SK-N-SH treated with all-trans-retinoic acid at 6 μM for 48 hours (cell line): ENCODE data around the gene TF.

Experiments
- ATAC-seq: fragments of 200-7000 bp; cut with Tn5 transposase; 3 replicates; pipeline ENCODE4 v1.9.1; 2020; ENCODE audit warnings: mild to moderate bottlenecking, moderate library complexity
- ARNTL ChIP-seq: fragments of 450-650 bp; formaldehyde crosslinking; IDR thresholded peaks from 2 replicates; pipeline ENCODE4 v1.5.0; 2020; ENCODE audit warnings: low read depth, mild to moderate bottlenecking, moderate library complexity, borderline replicate concordance
- BACH2 ChIP-seq: fragments of 250-450 bp; sonication (Bioruptor Pico); IDR thresholded peaks from 2 replicates; pipeline ENCODE4 v1.9.0; 2021; ENCODE audit warnings: mild to moderate bottlenecking, borderline replicate concordance
- CREB5 ChIP-seq: fragments of 250-450 bp; sonication (Bioruptor Pico); IDR thresholded peaks from 2 replicates; pipeline ENCODE4 v1.5.1; 2020; ENCODE audit warnings: low read depth, mild to moderate bottlenecking, moderate library complexity
- CSDC2 ChIP-seq: fragments of 250-450 bp; sonication (Bioruptor Pico); IDR thresholded peaks from 2 replicates; pipeline ENCODE4 v1.5.0; 2020; ENCODE audit warnings: mild to moderate bottlenecking, moderate library complexity
- GLIS3 ChIP-seq: fragments of 250-450 bp; sonication (Bioruptor Pico); IDR thresholded peaks from 2 replicates; pipeline ENCODE4 v1.5.0; 2020; ENCODE audit warnings: mild to moderate bottlenecking, moderate library complexity
- ISL1 ChIP-seq: fragments of 250-450 bp; sonication (Bioruptor Pico); IDR thresholded peaks from 2 replicates; pipeline ENCODE4 v2.1.2; 2022; ENCODE audit warnings: mild to moderate bottlenecking, moderate library complexity
- PATZ1 ChIP-seq: fragments of 250-450 bp; sonication (Bioruptor Pico); IDR thresholded peaks from 2 replicates; pipeline ENCODE4 v1.8.0; 2020; ENCODE audit warnings: mild to moderate bottlenecking, moderate library complexity, borderline replicate concordance
- PPARA ChIP-seq: fragments of 250-450 bp; sonication (Bioruptor Pico); IDR thresholded peaks from 2 replicates; pipeline ENCODE4 v1.5.0; 2020; ENCODE audit warnings: mild to moderate bottlenecking, borderline replicate concordance
- RARB ChIP-seq: fragments of 250-450 bp; sonication (Bioruptor Pico); IDR thresholded peaks from 2 replicates; pipeline ENCODE4 v1.8.0; 2021; ENCODE audit warnings: mild to moderate bottlenecking, moderate library complexity
- SNAI2 ChIP-seq: fragments of 250-450 bp; sonication (Bioruptor Pico); IDR thresholded peaks from 2 replicates; pipeline ENCODE4 v1.5.0; 2020; ENCODE audit warnings: mild to moderate bottlenecking, moderate library complexity
- TCF4 ChIP-seq: fragments of 250-450 bp; sonication (Bioruptor Pico); IDR thresholded peaks from 2 replicates; pipeline ENCODE4 v1.8.0; 2021; ENCODE audit warnings: mild to moderate bottlenecking, moderate library complexity, borderline replicate concordance
- TOX ChIP-seq: fragments of 250-450 bp; sonication (Bioruptor Pico); IDR thresholded peaks from 2 replicates; pipeline ENCODE4 v1.8.0; 2021; ENCODE audit warnings: mild to moderate bottlenecking, moderate library complexity, borderline replicate concordance
- TSHZ2 ChIP-seq: fragments of 250-450 bp; sonication (Bioruptor Pico); IDR thresholded peaks from 2 replicates; pipeline ENCODE4 v1.5.0; 2020; ENCODE audit warnings: mild to moderate bottlenecking, moderate library complexity
- ZC3H10 ChIP-seq: fragments of 250-450 bp; sonication (Bioruptor Pico); IDR thresholded peaks from 2 replicates; pipeline ENCODE4 v1.5.1; 2021; ENCODE audit warnings: mild to moderate bottlenecking, moderate library complexity
- ZFP3 ChIP-seq: fragments of 250-450 bp; sonication (Bioruptor Pico); IDR thresholded peaks from 2 replicates; pipeline ENCODE4 v1.5.0; 2020; ENCODE audit warnings: mild to moderate bottlenecking, moderate library complexity
- ZFP30 ChIP-seq: fragments of 450-650 bp; formaldehyde crosslinking; IDR thresholded peaks from 2 replicates; pipeline ENCODE4 v1.5.0; 2022; ENCODE audit warnings: mild to moderate bottlenecking, moderate library complexity
- ZNF565 ChIP-seq: fragments of 450-650 bp; formaldehyde crosslinking; conservative IDR thresholded peaks from 2 replicates; pipeline ENCODE4 v1.5.0; 2020; ENCODE audit warnings: low read depth, mild to moderate bottlenecking, moderate library complexity
- ZNF8 ChIP-seq: fragments of 450-650 bp; formaldehyde crosslinking; IDR thresholded peaks from 2 replicates; pipeline ENCODE4 v1.5.0; 2020; ENCODE audit warnings: mild to moderate bottlenecking, moderate library complexity
- TF ChIP-seq, protein P1 (sequence below): fragments of 250-450 bp; sonication (Bioruptor Pico); IDR thresholded peaks from 2 replicates; pipeline ENCODE4 v1.8.0; 2021; ENCODE audit warnings: low read depth, mild to moderate bottlenecking, moderate library complexity, borderline replicate concordance

TF gene

DNA sequence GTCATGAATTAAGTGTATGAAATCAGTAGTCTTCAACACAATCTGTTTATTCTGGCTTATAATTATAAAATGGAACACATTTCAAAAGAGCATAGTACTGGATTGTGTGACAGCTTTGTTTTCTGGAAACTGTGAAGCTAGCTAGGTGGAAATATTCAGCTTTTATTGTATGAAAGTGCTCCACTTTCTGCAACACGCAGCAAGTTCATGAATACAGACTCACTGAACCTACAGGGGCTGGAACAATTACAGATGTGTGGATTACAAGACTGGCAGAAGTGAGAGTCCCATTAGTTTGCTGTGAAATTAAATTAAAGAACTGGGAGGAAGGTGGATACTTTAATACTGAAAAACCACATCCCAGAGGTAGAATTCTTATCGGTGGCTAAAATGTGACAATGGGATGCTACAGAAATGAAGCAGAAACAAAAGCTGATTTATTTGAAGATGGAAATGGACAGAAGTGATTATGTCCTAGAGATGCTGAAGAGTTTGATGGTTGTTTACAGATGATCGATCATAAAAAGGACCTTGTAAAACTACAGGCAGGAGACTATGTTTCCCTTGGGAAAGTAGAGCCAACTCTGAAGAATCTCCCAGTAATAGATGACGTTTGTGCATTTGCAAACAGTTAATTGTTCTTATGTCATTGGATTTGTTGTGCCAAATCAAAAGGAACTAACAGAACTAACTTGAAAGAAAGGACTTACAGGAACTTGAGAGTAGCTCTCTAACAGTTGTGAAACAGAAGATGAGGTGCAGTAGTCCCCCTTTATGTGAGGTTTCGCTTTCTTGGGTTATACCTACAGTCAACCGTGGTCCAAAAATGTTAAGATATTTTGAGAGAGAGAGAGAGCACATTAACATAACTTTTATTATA, 15.7 kb downstream of the TF start:
- ATAC-seq: no peak
- TF ChIP-seq TSHZ2 (no peak), CREB5 (CRISPR knock-in tag) (no peak), PPARA (CRISPR knock-in tag) (no peak), SNAI2 (CRISPR knock-in tag) (no peak), ISL1 (no peak), ZNF565 (no peak), ZC3H10 (CRISPR knock-in tag) (no peak), PATZ1 (CRISPR knock-in tag) (no peak), ZFP30 (no peak), ZNF8 (CRISPR knock-in tag) (no peak), ZFP3 (CRISPR knock-in tag) (no peak), BACH2 (CRISPR knock-in tag) (no peak), RARB (CRISPR knock-in tag) (no peak), TOX (no peak)
- TF ChIP-seq, protein P1, sequence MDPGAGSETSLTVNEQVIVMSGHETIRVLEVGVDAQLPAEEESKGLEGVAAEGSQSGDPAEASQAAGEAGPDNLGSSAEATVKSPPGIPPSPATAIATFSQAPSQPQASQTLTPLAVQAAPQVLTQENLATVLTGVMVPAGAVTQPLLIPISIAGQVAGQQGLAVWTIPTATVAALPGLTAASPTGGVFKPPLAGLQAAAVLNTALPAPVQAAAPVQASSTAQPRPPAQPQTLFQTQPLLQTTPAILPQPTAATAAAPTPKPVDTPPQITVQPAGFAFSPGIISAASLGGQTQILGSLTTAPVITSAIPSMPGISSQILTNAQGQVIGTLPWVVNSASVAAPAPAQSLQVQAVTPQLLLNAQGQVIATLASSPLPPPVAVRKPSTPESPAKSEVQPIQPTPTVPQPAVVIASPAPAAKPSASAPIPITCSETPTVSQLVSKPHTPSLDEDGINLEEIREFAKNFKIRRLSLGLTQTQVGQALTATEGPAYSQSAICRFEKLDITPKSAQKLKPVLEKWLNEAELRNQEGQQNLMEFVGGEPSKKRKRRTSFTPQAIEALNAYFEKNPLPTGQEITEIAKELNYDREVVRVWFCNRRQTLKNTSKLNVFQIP (CRISPR knock-in tag): no peak

DNA sequence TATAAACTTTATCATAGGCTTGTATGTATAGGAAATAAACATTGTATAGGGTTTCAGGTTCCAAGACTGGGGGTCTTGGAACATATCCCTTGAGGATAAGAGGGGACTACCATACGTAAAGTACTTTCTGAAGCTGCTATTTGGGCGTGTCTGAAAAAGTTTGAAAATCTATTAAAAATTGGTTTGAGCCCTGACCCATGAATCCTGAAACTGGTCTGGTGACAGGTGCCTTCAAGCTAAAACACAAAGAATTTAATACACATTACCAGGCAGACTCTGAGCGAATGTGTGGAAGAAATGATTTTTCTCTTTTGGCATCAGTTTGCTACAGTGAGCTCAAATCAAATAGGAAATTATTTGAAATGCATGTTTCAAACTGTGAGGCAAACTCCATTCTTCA, 16.3 kb downstream of the TF start:
- TF ChIP-seq TCF4 (no peak), ZC3H10 (CRISPR knock-in tag) (no peak), PATZ1 (CRISPR knock-in tag) (no peak), GLIS3 (CRISPR knock-in tag) (no peak), ZFP3 (CRISPR knock-in tag) (no peak), ZNF565 (no peak), ARNTL (CRISPR knock-in tag) (no peak), TSHZ2 (no peak), BACH2 (CRISPR knock-in tag) (no peak), CSDC2 (CRISPR knock-in tag) (no peak), ISL1 (no peak), SNAI2 (CRISPR knock-in tag) (no peak)
- TF ChIP-seq, protein P1 (CRISPR knock-in tag): no peak
- ATAC-seq: no peak
